ENCODE data around the gene MYO5A. TPM values are rescaled to one million over a fixed set of nuclear protein-coding genes. Genes with fewer than 3 reads are reported as not detected.

Gene MYO5A
- total and polyA plus RNA-seq, 10 of the 15 experiments (the other 5 are each of a cell fraction or from before 2014, with no cell fraction given), result 4.2 to 42.9 (median 31.1) TPM

DNA sequence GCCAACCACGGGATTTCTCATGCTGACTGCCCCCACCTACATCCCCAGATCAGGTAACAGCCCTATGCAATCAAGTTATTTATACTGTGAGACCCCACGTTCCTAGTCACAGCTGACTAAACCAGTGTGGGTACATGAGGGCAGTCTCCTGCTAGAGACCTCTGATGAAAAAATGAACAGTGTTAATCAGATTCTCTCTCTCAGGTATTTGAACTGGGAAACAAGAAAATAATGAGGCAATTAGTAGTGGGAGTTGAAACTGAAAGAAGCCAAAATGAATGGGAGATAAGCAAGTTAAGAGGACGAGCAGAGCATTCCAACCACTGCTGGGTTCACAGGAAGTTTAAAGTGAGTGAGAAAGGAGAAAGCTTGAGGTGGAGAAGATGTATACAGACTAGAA, 134.6 kb downstream of the MYO5A start:
- Histone ChIP-seq H3K27me3 (replicated peaks in 1 of 2; ENCODE audit: control insufficient read depth in 2 of 2, insufficient read depth in 2 of 2, low read length in 1 of 2) (no peaks in the 10 kb centered on the region), H3K4me2 (ENCODE audit: control insufficient read depth, insufficient read depth) (no peak overlapping the region), H3K4me1 (ENCODE audit: control insufficient read depth, insufficient read depth, low read length) (peaks cover 7% of the 10 kb centered on the region), H4K20me1 (ENCODE audit: control insufficient read depth, insufficient read depth) (no peaks in the 10 kb centered on the region), H3K36me3 (ENCODE audit: control insufficient read depth in 2 of 2, insufficient read depth in 2 of 2, low read length in 1 of 2) (peaks cover 0 to 4% of the 10 kb centered on the region in 2 experiments; a peak in 1 of 4 replicates), H3K27ac (ENCODE audit: control insufficient read depth, insufficient read depth) (no peak overlapping the region), H3K79me2 (ENCODE audit: control insufficient read depth, insufficient read depth, low read length) (no peaks in the 10 kb centered on the region), H2AFZ (ENCODE audit: control insufficient read depth, low read depth, low read length) (no peak overlapping the region), H3K9me3 (replicated peaks; ENCODE audit: control insufficient read depth, insufficient read depth, low read length) (no peaks in the 10 kb centered on the region), H3K4me3 (no peak overlapping the region), H3K9ac (ENCODE audit: control insufficient read depth, insufficient read depth, low read length) (no peak overlapping the region)
- DNase-seq (ENCODE audit: low read depth, low spot score) (no peak), ATAC-seq (peak; percentile 69), FAIRE-seq (no peak)
- ChIA-PET CTCF (interaction anchor here (1.7 kb wide), 1 partner anchor 18 kb away, joined by 4 read pairs; no protein-coding TSS in a partner anchor), POLR2A (interaction anchor here (2.0 kb wide), 1 partner anchor 11 kb away, joined by 5 read pairs; no protein-coding TSS in a partner anchor), RAD21 (ENCODE audit: unreplicated experiment) (no interaction called here), SMC1A (ENCODE audit: uncharacterized antibody, unreplicated experiment) (interaction anchor here (1.0 to 1.9 kb wide), 4 partner anchors 8 to 178 kb away, joined by 3 to 6 read pairs (median 4); no protein-coding TSS in a partner anchor)
- 9% methylated on average over 3 of the region's 3 CpGs for whole genome bisulfite sequencing (ENCODE audit: insufficient coverage, insufficient replicate concordance, low lambda C conversion rate, missing lambda C conversion rate)
- no TSS peak for BruUV-seq (replicated peaks)
- peak; percentile 66 to 78 for TF ChIP-seq IKZF2 (IDR thresholded peaks at IDR 0.05)
- TF ChIP-seq MTA2 (IDR thresholded peaks at IDR 0.05; ENCODE audit: low read depth), result peak; percentile 89
- peak; percentile 51; the same call in 1 of the 2 replicates for TF ChIP-seq EED (IDR thresholded peaks at IDR 0.05; ENCODE audit: low read depth)
- TF ChIP-seq BCL11A (IDR thresholded peaks at IDR 0.05; ENCODE audit: low read depth, low read length), result peak; percentile 59; the same call in 1 of the 2 replicates
- TF ChIP-seq IKZF1 (conservative IDR thresholded peaks at IDR 0.05), result peak; percentile 67
- TF ChIP-seq, protein P1, sequence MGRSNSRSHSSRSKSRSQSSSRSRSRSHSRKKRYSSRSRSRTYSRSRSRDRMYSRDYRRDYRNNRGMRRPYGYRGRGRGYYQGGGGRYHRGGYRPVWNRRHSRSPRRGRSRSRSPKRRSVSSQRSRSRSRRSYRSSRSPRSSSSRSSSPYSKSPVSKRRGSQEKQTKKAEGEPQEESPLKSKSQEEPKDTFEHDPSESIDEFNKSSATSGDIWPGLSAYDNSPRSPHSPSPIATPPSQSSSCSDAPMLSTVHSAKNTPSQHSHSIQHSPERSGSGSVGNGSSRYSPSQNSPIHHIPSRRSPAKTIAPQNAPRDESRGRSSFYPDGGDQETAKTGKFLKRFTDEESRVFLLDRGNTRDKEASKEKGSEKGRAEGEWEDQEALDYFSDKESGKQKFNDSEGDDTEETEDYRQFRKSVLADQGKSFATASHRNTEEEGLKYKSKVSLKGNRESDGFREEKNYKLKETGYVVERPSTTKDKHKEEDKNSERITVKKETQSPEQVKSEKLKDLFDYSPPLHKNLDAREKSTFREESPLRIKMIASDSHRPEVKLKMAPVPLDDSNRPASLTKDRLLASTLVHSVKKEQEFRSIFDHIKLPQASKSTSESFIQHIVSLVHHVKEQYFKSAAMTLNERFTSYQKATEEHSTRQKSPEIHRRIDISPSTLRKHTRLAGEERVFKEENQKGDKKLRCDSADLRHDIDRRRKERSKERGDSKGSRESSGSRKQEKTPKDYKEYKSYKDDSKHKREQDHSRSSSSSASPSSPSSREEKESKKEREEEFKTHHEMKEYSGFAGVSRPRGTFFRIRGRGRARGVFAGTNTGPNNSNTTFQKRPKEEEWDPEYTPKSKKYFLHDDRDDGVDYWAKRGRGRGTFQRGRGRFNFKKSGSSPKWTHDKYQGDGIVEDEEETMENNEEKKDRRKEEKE (IDR thresholded peaks at IDR 0.05), result no peak
- no peak for TF ChIP-seq MEF2A (IDR thresholded peaks at IDR 0.05; ENCODE audit: insufficient read depth, low read depth, low read length)
- TF ChIP-seq KDM1A (IDR thresholded peaks at IDR 0.05; ENCODE audit: borderline replicate concordance), result no peak
- TF ChIP-seq TCF7 (IDR thresholded peaks at IDR 0.05; ENCODE audit: borderline replicate concordance), result no peak
- in situ Hi-C loops (cut with MboI) (no loop called here), intact Hi-C loops (cut with micrococcal nuclease; ENCODE audit: unreplicated experiment) (no loop called here)
